ENCODE measurements around the gene APBA2.

The APBA2 gene

DNA sequence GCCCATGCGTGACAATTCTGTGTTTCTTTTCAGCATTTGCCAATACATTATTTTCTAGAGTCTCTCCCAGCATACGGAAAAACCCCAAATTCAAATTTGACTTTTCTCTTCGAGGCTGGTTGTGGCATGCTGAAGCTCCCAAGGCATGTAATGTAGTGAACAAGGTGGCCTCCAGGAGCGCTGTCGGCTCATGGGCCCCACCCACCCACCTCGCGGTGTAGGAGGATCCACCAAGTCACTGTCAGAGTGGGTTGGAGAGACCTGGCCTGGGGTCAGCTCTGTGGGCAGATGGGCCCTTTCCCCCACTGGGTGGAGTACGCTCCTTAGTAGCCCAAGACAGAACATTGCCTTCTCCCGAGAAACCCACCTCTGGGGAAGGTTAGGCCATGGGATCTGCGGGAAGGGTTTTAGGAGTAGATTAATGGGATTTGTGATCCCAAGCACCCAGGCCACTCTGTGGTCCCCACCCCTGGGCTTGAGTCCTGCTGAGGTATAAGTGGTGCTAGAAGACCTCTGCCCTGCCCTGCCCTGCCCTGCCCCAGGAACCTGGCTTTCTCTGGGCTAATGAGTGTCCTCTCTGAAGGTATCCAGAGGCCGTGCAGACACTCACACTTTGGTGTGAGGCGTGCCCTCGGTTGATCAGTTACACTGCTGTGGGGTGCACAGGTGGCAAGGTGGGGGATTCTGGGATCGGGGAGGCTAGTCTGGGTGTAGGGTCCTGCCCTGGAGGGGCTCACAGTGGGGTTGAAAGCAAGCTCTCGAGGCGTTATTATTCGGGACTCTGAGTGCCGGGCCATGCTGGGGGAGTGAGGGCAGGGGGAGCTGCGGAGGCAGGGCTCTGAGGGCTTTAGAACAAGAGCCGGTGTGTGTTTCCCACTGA lies 97.9 kb downstream of the APBA2 start:
- TF ChIP-seq EZH2phosphoT487 (IDR thresholded peaks at IDR 0.05; ENCODE audit: low read depth): no peak
- TF ChIP-seq, protein P1, sequence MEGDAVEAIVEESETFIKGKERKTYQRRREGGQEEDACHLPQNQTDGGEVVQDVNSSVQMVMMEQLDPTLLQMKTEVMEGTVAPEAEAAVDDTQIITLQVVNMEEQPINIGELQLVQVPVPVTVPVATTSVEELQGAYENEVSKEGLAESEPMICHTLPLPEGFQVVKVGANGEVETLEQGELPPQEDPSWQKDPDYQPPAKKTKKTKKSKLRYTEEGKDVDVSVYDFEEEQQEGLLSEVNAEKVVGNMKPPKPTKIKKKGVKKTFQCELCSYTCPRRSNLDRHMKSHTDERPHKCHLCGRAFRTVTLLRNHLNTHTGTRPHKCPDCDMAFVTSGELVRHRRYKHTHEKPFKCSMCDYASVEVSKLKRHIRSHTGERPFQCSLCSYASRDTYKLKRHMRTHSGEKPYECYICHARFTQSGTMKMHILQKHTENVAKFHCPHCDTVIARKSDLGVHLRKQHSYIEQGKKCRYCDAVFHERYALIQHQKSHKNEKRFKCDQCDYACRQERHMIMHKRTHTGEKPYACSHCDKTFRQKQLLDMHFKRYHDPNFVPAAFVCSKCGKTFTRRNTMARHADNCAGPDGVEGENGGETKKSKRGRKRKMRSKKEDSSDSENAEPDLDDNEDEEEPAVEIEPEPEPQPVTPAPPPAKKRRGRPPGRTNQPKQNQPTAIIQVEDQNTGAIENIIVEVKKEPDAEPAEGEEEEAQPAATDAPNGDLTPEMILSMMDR (IDR thresholded peaks at IDR 0.05; ENCODE audit: low read depth, low read length): peak; percentile 30

DNA sequence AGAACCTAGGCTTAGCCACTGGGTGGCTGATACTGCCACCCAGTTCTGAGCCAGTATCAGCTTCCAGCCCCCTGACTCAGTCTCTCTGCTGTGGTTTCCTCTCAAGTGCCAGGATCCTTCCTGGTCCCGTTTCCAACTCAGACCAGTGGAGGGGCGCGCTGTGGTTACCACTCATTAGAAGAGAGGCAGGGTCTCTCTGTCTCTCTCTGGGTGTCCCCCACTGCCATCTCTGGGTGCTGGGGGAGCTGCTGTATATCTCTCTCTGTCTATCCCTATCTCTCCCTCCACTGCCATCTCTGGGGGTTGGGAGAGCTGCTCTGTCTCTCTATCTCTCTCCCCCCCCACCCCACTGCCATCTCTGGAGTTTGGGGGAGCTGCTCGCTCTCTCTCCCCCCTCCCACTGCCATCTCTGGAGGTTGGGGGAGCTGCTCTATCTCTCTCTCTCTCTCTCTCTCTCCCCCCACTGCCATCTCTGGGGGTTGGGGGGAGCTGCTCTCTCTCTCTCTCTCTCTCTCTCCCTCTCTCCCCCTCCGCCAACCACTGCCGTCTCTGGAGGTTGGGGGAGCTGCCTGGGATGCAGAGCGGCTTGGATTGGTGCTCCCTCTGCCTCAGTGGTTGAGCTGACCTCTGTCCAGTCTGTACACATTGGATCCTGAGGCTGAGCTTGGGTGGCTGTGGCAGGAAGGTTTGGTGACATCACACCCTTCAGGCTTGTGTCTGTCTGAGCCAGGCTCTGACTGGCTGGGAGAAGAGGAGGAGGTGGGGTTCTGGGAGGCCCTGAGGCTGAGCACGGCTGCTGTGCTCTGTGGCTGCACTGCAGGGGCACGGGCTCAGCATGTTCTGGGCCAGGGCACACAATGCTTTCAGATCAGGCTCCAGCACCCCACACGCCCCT lies 98.9 kb downstream of the APBA2 start:
- Histone ChIP-seq H3K27me3 (ENCODE audit: low read depth, low read length) (no peaks in the 10 kb centered on the region), H2AFZ (ENCODE audit: low read depth, low read length) (no peak overlapping the region), H3K9me3 (ENCODE audit: insufficient read depth, low read length) (no peaks in the 10 kb centered on the region), H4K20me1 (ENCODE audit: insufficient read depth, low read length) (no peaks in the 10 kb centered on the region), H3K27ac (ENCODE audit: low read length) (no peak overlapping the region), H3K4me1 (ENCODE audit: low read length) (no peaks in the 10 kb centered on the region), H3K4me3 (ENCODE audit: low read length) (no peak overlapping the region), H3K36me3 (replicated peaks; ENCODE audit: low read depth, low read length) (no peaks in the 10 kb centered on the region), H3K4me2 (ENCODE audit: low read length) (no peak overlapping the region), H3K9ac (ENCODE audit: low read length) (no peak overlapping the region), H3K79me2 (ENCODE audit: low read length) (no peaks in the 10 kb centered on the region)
- TF ChIP-seq EZH2phosphoT487 (IDR thresholded peaks at IDR 0.05; ENCODE audit: low read depth): no peak
- TF ChIP-seq, protein P1 (IDR thresholded peaks at IDR 0.05; ENCODE audit: low read depth, low read length): no peak

More for the DNA sequence above, 97.9 kb downstream of the APBA2 start:
- Histone ChIP-seq H3K79me2 (ENCODE audit: low read length) (no peaks in the 10 kb centered on the region), H3K4me2 (ENCODE audit: low read length) (no peak overlapping the region), H3K4me1 (ENCODE audit: low read length) (no peaks in the 10 kb centered on the region), H3K4me3 (ENCODE audit: low read length) (no peak overlapping the region), H3K27me3 (ENCODE audit: low read depth, low read length) (no peaks in the 10 kb centered on the region), H2AFZ (ENCODE audit: low read depth, low read length) (no peak overlapping the region), H3K36me3 (replicated peaks; ENCODE audit: low read depth, low read length) (no peaks in the 10 kb centered on the region), H4K20me1 (ENCODE audit: insufficient read depth, low read length) (no peaks in the 10 kb centered on the region), H3K27ac (ENCODE audit: low read length) (no peak overlapping the region), H3K9ac (ENCODE audit: low read length) (no peak overlapping the region), H3K9me3 (ENCODE audit: insufficient read depth, low read length) (no peaks in the 10 kb centered on the region)

DNA sequence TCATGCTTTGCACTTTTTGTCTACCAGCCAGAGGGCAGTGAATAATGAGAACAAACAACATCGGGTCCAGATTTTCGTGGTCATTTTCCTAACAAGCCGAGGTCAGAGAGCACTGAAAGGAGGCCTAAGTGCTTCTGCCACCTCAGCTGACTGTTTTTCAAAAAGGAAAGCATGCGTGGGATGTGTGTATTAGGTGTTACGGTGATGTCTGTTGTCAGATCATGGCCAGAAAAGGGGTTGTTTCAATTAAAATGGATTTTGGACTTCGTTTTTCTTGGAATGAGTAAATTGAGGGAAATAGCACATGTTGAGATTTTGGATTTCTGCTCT lies 99.5 kb downstream of the APBA2 start:
- Histone ChIP-seq H3K79me2 (ENCODE audit: low read length) (no peaks in the 10 kb centered on the region), H3K27me3 (ENCODE audit: low read depth, low read length) (no peaks in the 10 kb centered on the region), H3K4me1 (ENCODE audit: low read length) (no peaks in the 10 kb centered on the region), H4K20me1 (ENCODE audit: insufficient read depth, low read length) (no peaks in the 10 kb centered on the region), H2AFZ (ENCODE audit: low read depth, low read length) (no peak overlapping the region), H3K4me3 (ENCODE audit: low read length) (no peak overlapping the region), H3K36me3 (replicated peaks; ENCODE audit: low read depth, low read length) (no peaks in the 10 kb centered on the region), H3K9me3 (ENCODE audit: insufficient read depth, low read length) (no peaks in the 10 kb centered on the region), H3K9ac (ENCODE audit: low read length) (no peak overlapping the region), H3K4me2 (ENCODE audit: low read length) (no peak overlapping the region), H3K27ac (ENCODE audit: low read length) (no peak overlapping the region)
- TF ChIP-seq, protein P1 (IDR thresholded peaks at IDR 0.05; ENCODE audit: low read depth, low read length): no peak
- TF ChIP-seq EZH2phosphoT487 (IDR thresholded peaks at IDR 0.05; ENCODE audit: low read depth): no peak

DNA sequence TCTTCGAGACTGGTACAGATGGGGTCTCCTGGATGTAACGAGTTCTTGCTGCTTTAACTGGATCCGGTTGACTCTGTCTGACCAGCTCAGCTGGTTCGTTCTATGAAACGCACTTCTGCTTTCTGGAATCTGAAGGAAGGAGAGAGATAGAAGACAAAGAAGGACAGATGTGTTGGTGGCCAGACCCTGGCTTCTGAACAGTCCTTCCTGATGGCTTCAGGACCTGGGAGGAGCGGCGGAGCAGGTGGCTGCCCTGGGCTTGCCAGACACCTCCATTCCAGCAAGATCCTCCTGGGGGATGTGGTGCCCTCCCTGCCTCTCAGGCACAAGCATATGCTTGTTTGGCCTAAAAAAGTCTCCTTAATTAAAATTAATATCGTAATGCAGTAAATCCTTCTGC lies 99.9 kb downstream of the APBA2 start:
- H3K79me2 ChIP-seq (ENCODE audit: low read length): no peaks in the 10 kb centered on the region
- no peaks in the 10 kb centered on the region for H3K27me3 ChIP-seq (ENCODE audit: low read depth, low read length)
- no peaks in the 10 kb centered on the region for H3K4me1 ChIP-seq (ENCODE audit: low read length)
- H3K9ac ChIP-seq (ENCODE audit: low read length): no peak overlapping the region
- H3K36me3 ChIP-seq (replicated peaks; ENCODE audit: low read depth, low read length): no peaks in the 10 kb centered on the region
- H3K27ac ChIP-seq (ENCODE audit: low read length): no peak overlapping the region
- no peaks in the 10 kb centered on the region for H3K9me3 ChIP-seq (ENCODE audit: insufficient read depth, low read length)
- H3K4me3 ChIP-seq (ENCODE audit: low read length): no peak overlapping the region
- no peaks in the 10 kb centered on the region for H4K20me1 ChIP-seq (ENCODE audit: insufficient read depth, low read length)
- no peak overlapping the region for H3K4me2 ChIP-seq (ENCODE audit: low read length)
- TF ChIP-seq, protein P1 (IDR thresholded peaks at IDR 0.05; ENCODE audit: low read depth, low read length): no peak
- TF ChIP-seq EZH2phosphoT487 (IDR thresholded peaks at IDR 0.05; ENCODE audit: low read depth): no peak
- no peak overlapping the region for H2AFZ ChIP-seq (ENCODE audit: low read depth, low read length)
